ENCODE measurements around the gene EDAR. TPM values are rescaled to one million over a fixed set of nuclear protein-coding genes. Genes with fewer than 3 reads are reported as not detected.
A peak's percentile ranks its signal among the peaks of the same experiment; 100 is the strongest.

EDAR gene
- total RNA-seq, 4 donors from 2014 or later: 0.38 to 5.0 (median 0.88) TPM; not detected in 1

DNA sequence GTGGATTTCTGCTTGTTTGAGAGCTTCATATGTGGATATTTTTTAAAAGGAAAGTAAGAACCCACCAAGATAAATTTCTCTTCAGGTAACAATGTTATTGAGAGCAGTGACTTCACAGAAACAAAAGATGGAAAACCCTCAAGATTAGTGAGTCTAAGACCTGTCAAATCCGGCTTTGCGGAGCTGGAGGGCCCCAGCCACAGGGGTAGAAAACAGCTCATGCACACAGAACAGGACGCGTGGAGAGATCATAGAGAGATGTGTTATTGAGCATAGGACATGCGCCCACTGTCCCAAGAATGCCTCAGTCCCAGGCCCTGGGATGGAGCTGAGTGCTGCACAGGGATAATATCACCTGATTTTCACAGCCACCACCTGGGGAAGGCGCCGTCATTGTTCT, 21.3 kb downstream of the EDAR start:
- Histone ChIP-seq H3K27me3 (no peaks in the 10 kb centered on the region), H3K27ac (no peak overlapping the region), H3K4me1 (peaks cover 0 to 56% (median 0%) of the 10 kb centered on the region in 4 donors), H3K36me3 (no peaks in the 10 kb centered on the region), H3K9me3 (no peaks in the 10 kb centered on the region), H3K4me3 (no peak overlapping the region)
- no peak for DNase-seq
- TF ChIP-seq POLR2A (IDR thresholded peaks at IDR 0.05): no peak
- TF ChIP-seq, protein P1, sequence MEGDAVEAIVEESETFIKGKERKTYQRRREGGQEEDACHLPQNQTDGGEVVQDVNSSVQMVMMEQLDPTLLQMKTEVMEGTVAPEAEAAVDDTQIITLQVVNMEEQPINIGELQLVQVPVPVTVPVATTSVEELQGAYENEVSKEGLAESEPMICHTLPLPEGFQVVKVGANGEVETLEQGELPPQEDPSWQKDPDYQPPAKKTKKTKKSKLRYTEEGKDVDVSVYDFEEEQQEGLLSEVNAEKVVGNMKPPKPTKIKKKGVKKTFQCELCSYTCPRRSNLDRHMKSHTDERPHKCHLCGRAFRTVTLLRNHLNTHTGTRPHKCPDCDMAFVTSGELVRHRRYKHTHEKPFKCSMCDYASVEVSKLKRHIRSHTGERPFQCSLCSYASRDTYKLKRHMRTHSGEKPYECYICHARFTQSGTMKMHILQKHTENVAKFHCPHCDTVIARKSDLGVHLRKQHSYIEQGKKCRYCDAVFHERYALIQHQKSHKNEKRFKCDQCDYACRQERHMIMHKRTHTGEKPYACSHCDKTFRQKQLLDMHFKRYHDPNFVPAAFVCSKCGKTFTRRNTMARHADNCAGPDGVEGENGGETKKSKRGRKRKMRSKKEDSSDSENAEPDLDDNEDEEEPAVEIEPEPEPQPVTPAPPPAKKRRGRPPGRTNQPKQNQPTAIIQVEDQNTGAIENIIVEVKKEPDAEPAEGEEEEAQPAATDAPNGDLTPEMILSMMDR (IDR thresholded peaks at IDR 0.05): no peak

DNA sequence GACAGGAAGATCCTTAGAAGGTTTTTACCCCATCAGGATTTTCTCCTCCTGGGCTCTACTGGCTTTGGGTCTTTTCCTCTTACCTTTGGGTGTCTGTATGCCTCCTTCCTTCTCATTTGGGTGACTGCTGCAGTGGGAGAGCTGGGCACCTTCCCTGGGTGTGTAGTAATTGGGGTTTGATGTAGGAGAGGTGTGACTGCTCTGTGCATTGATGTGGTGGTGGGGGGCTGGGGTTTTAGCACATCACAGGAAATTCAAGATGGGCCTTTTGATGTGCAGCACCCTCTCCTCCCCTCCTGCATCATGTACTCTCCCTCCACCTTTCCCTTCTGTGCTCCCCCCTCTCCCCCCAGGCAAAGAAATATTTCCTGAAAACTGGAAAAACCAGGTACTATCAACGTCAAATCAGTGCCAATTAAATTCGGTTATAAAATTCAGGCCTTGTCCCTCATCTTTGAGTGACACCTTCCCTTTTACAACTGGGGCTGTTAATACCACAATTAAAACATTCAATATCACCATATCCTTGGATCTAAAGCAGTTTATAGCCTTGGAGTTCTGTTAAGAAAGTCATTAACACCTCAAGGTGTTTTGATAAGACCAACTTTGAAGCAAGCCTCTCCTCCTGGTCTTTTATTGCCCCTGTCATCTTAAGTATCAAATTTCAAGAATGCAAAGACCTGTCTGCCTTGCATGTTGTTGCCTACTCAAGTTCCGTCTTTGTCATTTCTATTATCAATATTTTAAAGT, 23.3 kb downstream of the EDAR start:
- Histone ChIP-seq H3K27ac (peak overlapping the region in 1 of 4 donors; percentile 20), H3K4me1 (peaks cover 0 to 39% (median 0%) of the 10 kb centered on the region in 4 donors), H3K9me3 (no peaks in the 10 kb centered on the region), H3K27me3 (no peaks in the 10 kb centered on the region), H3K4me3 (no peak overlapping the region), H3K36me3 (no peaks in the 10 kb centered on the region)
- DNase-seq: peak in 1 of 3 donors; percentile 28
- TF ChIP-seq, protein P1 (IDR thresholded peaks at IDR 0.05): no peak
- TF ChIP-seq POLR2A (IDR thresholded peaks at IDR 0.05): no peak

DNA sequence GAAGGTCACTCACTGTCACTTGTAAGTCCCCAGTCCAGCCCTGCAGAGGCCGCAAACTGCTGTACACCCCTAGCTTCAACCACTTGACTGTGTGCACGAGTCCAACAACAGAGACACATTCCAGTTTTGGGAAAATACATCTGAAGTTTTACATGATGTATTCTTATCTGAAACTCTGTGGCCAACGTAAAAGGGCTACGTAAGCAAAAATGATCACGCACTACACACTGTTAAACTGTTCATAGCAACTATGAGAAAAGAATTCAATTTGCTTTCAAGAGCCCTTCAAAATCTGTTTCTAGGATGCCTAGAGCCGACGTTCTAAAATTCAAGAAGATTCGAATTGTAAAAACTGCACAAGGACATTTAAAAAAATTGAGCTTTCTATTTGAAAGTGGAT, 26.0 kb downstream of the EDAR start:
- peaks cover 0 to 24% (median 0%) of the 10 kb centered on the region in 4 donors for H3K4me1 ChIP-seq
- no peaks in the 10 kb centered on the region for H3K9me3 ChIP-seq
- TF ChIP-seq, protein P1 (IDR thresholded peaks at IDR 0.05): no peak
- TF ChIP-seq POLR2A (IDR thresholded peaks at IDR 0.05): no peak
- no peak overlapping the region for H3K4me3 ChIP-seq
- H3K36me3 ChIP-seq: no peaks in the 10 kb centered on the region
- H3K27ac ChIP-seq: no peak overlapping the region
- no peak for DNase-seq
- H3K27me3 ChIP-seq: no peaks in the 10 kb centered on the region

DNA sequence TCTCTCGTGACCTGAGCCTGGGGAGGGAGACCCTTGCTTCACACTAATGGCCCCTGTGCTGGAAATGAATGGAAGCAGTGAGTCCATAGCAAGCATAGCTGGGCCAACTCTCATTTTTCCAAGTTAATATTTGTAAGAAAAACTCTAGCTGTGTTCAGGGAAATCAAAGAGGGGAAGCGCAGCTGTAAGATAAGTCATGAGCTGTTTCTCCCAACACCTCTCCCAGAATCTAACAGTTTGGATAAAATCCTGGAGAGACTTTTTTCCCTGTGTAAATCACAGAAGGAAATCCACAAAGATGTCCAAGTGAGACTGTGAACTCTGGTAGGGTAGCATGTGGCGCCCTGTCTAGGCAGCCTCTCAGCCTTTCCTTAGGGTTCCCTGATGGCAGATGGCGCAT, 27.2 kb downstream of the EDAR start:
- Histone ChIP-seq H3K4me1 (peaks cover 0 to 27% (median 0%) of the 10 kb centered on the region in 4 donors), H3K9me3 (no peaks in the 10 kb centered on the region), H3K27me3 (no peaks in the 10 kb centered on the region), H3K27ac (no peak overlapping the region), H3K36me3 (no peaks in the 10 kb centered on the region), H3K4me3 (no peak overlapping the region)
- DNase-seq: no peak
- no peak for TF ChIP-seq POLR2A (IDR thresholded peaks at IDR 0.05)
- TF ChIP-seq, protein P1 (IDR thresholded peaks at IDR 0.05): no peak

DNA sequence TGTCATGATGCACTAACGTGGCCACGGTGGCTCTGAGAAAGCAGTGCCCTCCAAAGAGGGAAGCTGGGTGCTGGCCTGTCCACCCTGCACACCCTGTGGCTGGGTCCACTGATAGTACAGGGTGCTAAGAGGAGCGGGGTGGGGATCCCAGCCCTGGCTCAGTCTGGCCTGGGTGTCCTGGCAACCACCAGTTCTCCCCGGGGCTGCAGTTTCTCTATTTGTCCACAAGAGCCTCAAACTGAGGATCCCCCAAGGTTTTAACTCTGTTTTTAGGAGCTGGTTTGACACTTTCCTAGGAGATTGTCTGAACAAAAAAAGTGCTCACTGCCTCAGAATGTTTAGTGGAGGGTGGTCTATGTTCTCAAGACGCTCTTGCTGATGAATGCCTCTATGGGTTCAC, 29.0 kb downstream of the EDAR start:
- DNase-seq: no peak
- H3K4me3 ChIP-seq: no peak overlapping the region

More for the DNA sequence above, 29.0 kb downstream of the EDAR start:
- Histone ChIP-seq H3K27me3 (no peaks in the 10 kb centered on the region), H3K27ac (no peak overlapping the region), H3K36me3 (no peaks in the 10 kb centered on the region), H3K4me1 (peaks cover 0 to 15% (median 0%) of the 10 kb centered on the region in 4 donors), H3K9me3 (no peaks in the 10 kb centered on the region)
- no peak for TF ChIP-seq POLR2A (IDR thresholded peaks at IDR 0.05)
- TF ChIP-seq, protein P1 (IDR thresholded peaks at IDR 0.05): peak in 2 of 6 experiments; percentile 11 to 13

Data from Peyer's patch (tissue), 4 donors.